Gastrocnemius medialis (tissue), 4 donors: ENCODE measurements around the gene LRRC72. TPM values are rescaled to one million over a fixed set of nuclear protein-coding genes. Genes with fewer than 3 reads are reported as not detected.

Experiments used
- ATAC-seq, 2 donors: fragments of 150-250 bp; one replicate each; pipeline ENCODE4 v1.9.1; 2016
- DNase-seq, 2 donors: peaks; one replicate each; pipeline ENCODE4 v3.0.0-alpha.2; 2019
- H3K27ac ChIP-seq, 4 donors: fragments of 200-600 bp; sonication (generic); 1 replicate in 1 of 4; 2 replicates in 3 of 4; pipeline ENCODE4 v1.5.1; 2016 to 2018; ENCODE audit warnings: mild to moderate bottlenecking in 2 of 4, moderate library complexity in 1 of 4
- H3K27me3 ChIP-seq, 3 donors: fragments of 200-600 bp; sonication (generic) in 2 of 3; 1 replicate in 1 of 3; 2 replicates in 2 of 3; pipeline versions ENCODE4 v1.5.1 to v1.6.0; 2016 to 2019; ENCODE audit warnings: mild to moderate bottlenecking in 1 of 3, moderate library complexity in 1 of 3
- H3K36me3 ChIP-seq, 2 donors: fragments of 200-600 bp; sonication (generic) in 1 of 2; one replicate each; pipeline ENCODE4 v1.5.1; 2017 to 2018
- H3K4me1 ChIP-seq, 2 donors: fragments of 200-600 bp; sonication (generic) in 1 of 2; one replicate each; pipeline ENCODE4 v1.5.1; 2016 to 2017; ENCODE audit warnings: mild to moderate bottlenecking in 2 of 2
- H3K4me3 ChIP-seq, 4 donors: fragments of 200-600 bp; sonication (generic) in 3 of 4; 1 replicate in 1 of 4; 2 replicates in 3 of 4; pipeline ENCODE4 v1.5.1; 2016 to 2019; ENCODE audit warnings: mild to moderate bottlenecking in 2 of 4
- H3K9me3 ChIP-seq, 3 donors: fragments of 200-600 bp; sonication (generic) in 2 of 3; 1 replicate in 1 of 3; 2 replicates in 2 of 3; pipeline ENCODE4 v1.5.1; 2016 to 2019
- POLR2A ChIP-seq, 2 donors: fragments of 450-650 bp; IDR thresholded peaks; one replicate each; pipeline ENCODE4 v1.6.1; 2017; ENCODE audit warnings: antibody characterized with exemption in 2 of 2, mild to moderate bottlenecking in 2 of 2, moderate library complexity in 2 of 2
- in situ Hi-C, 4 donors: fragments of 200-750 bp; cut with MboI; loops; one replicate each; pipeline versions ENCODE4 v1.15.0 to v1.8.0; 2017; ENCODE audit warnings: low sequenced_read_pairs in 4 of 4
- intact Hi-C: fragments of 100-400 bp; cut with DNase I; formaldehyde crosslinking; loops from one replicate; pipeline ENCODE4 v1.15.1; 2023; ENCODE audit warnings: low total_unique reads
- total RNA-seq, 4 donors: library from RNA; depleted of rRNA; stranded (reverse); fragments of >200 nt; gene quantifications; one replicate each; pipeline versions ENCODE4 v1.1.0 to v1.2.3, GENCODE V29; 2016
- TF ChIP-seq, protein P1 (sequence below), 5 experiments: fragments of 450-650 bp in 3 of 5; fragments of 200-600 bp in 2 of 5; sonication (generic) in 2 of 5; IDR thresholded peaks in 4 of 5; conservative IDR thresholded peaks in 1 of 5; 1 replicate in 4 of 5; 2 replicates in 1 of 5; pipeline ENCODE4 v1.5.1; 2016 to 2019; ENCODE audit warnings: antibody characterized with exemption in 5 of 5, mild to moderate bottlenecking in 3 of 5, moderate library complexity in 3 of 5

The LRRC72 gene
- total RNA-seq, 4 donors from 2014 or later = not detected

DNA sequence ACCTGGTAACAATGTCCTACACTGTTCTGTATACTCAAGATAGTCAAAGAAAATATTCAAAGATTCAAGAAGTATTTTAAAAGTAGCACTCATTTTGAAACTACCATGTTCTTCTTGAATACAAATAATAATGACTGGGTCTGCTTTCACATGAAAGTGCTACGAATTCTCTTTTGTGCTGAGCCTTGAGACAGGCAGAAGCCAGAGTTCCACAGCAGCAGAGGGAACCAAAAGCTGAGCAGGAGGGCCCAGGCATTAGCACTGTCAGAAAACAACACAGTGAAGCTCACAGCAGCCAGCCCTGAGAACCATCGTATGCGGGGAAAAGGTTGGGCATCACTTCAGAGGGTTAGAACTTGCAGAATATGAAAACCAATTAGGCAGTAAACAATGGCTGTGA lies 80.1 kb downstream of the LRRC72 start:
- intact Hi-C loops = no loop called here
- no peak for ATAC-seq
- H3K27ac ChIP-seq = no peak overlapping the region
- H3K36me3 ChIP-seq = peaks cover 0 to 63% of the 10 kb centered on the region in 2 donors
- H3K4me1 ChIP-seq = no peaks in the 10 kb centered on the region
- no peak for TF ChIP-seq POLR2A (IDR thresholded peaks at IDR 0.05)
- TF ChIP-seq, protein P1, sequence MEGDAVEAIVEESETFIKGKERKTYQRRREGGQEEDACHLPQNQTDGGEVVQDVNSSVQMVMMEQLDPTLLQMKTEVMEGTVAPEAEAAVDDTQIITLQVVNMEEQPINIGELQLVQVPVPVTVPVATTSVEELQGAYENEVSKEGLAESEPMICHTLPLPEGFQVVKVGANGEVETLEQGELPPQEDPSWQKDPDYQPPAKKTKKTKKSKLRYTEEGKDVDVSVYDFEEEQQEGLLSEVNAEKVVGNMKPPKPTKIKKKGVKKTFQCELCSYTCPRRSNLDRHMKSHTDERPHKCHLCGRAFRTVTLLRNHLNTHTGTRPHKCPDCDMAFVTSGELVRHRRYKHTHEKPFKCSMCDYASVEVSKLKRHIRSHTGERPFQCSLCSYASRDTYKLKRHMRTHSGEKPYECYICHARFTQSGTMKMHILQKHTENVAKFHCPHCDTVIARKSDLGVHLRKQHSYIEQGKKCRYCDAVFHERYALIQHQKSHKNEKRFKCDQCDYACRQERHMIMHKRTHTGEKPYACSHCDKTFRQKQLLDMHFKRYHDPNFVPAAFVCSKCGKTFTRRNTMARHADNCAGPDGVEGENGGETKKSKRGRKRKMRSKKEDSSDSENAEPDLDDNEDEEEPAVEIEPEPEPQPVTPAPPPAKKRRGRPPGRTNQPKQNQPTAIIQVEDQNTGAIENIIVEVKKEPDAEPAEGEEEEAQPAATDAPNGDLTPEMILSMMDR (IDR thresholded peaks at IDR 0.05 in 4 of 5, conservative IDR thresholded peaks at IDR 0.05 in 1 of 5) = no peak
- no peaks in the 10 kb centered on the region for H3K9me3 ChIP-seq
- H3K4me3 ChIP-seq = no peak overlapping the region
- H3K27me3 ChIP-seq = no peaks in the 10 kb centered on the region
- in situ Hi-C loops = loop anchor here in 3 of 4 donors (10.0 to 25.0 kb wide), 2 partner anchors 306 to 308 kb away; no protein-coding TSS in a partner anchor
- no peak for DNase-seq

DNA sequence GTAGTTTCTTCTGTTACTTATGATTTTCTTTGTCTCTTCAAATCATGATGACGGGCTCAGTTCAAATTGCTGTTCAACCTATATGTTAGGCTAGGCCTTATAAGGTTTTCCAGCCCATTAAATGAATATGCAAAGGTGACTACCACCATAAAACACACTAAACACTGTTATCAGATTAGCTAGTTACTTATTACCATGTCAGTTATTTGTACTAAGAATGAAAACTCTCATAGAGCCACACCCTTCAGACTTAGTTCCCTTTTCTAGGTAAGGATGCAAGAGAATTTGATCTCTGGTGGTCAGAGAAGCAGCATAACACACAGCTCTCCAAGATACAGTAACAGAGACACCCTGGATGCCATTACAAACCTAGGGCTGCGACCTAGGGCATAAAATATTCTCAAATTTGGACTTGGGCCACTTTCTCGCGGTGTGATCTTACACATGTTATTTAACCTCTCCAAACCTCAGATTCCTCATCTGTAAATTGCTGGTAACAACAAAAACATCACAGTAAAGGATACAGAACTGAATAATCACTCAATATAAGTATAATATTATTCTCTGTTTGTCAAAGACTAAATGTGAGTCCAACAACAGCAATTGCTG lies 83.3 kb downstream of the LRRC72 start:
- no peak overlapping the region for H3K4me3 ChIP-seq
- no peaks in the 10 kb centered on the region for H3K9me3 ChIP-seq
- no peaks in the 10 kb centered on the region for H3K27me3 ChIP-seq
- intact Hi-C loops = no loop called here
- in situ Hi-C loops = loop anchor here in 3 of 4 donors (10.0 to 25.0 kb wide), 2 partner anchors 302 to 305 kb away; no protein-coding TSS in a partner anchor
- no peak for ATAC-seq
- TF ChIP-seq POLR2A (IDR thresholded peaks at IDR 0.05) = no peak
- TF ChIP-seq, protein P1 (IDR thresholded peaks at IDR 0.05 in 4 of 5, conservative IDR thresholded peaks at IDR 0.05 in 1 of 5) = no peak
- DNase-seq = no peak
- H3K4me1 ChIP-seq = no peaks in the 10 kb centered on the region
- no peak overlapping the region for H3K27ac ChIP-seq
- H3K36me3 ChIP-seq = peaks cover 0 to 44% of the 10 kb centered on the region in 2 donors

DNA sequence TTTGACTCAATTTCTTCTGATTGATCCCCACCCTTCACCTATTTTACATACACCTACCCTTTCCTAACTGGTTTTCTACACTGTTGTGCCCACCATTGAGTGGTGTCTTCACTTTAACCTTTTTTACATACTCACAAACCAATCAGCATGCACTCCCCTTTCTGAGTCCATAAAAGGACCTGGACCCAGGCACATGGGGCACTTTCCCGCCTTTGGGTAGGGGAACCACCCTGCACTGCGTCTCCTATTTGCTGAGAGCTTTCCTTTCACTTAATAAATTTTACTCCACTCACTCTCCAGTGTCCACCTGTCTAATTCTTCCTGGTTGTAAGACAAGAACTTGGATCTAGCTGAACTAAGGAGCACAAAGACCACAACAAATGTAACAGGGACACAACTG lies 85.1 kb downstream of the LRRC72 start:
- H3K4me3 ChIP-seq = no peak overlapping the region
- DNase-seq (no peak), ATAC-seq (no peak)
- TF ChIP-seq, protein P1 (IDR thresholded peaks at IDR 0.05 in 4 of 5, conservative IDR thresholded peaks at IDR 0.05 in 1 of 5) = no peak
- TF ChIP-seq POLR2A (IDR thresholded peaks at IDR 0.05) = no peak
- H3K4me1 ChIP-seq = no peaks in the 10 kb centered on the region
- peaks cover 0 to 46% of the 10 kb centered on the region in 2 donors for H3K36me3 ChIP-seq
- in situ Hi-C loops = loop anchor here in 1 of 4 donors (25.0 kb wide), 1 partner anchor 301 kb away; no protein-coding TSS in a partner anchor
- H3K27me3 ChIP-seq = no peaks in the 10 kb centered on the region
- intact Hi-C loops = no loop called here
- no peaks in the 10 kb centered on the region for H3K9me3 ChIP-seq
- H3K27ac ChIP-seq = no peak overlapping the region

DNA sequence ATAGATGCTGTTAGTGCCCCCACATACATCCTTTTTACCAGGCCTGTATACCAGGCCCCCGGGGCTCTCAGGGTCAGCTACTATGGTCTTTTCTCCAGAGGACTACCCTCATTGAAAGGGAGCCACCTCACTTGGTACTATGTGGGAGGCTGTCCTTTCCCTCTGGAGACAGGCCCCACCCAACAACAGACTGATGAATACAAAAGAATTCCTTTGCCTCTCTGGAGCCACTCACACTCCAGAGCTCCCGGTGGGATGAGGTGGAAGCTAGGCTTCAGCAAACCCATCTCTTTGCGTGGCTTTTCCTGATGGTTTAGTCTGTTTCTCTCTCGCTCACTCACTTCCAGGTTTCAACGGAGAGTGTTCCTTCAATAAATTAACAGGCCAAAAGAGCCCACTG lies 88.6 kb downstream of the LRRC72 start:
- in situ Hi-C loops = loop anchor here in 1 of 4 donors (25.0 kb wide), 1 partner anchor 297 kb away; no protein-coding TSS in a partner anchor
- Histone ChIP-seq H3K9me3 (no peaks in the 10 kb centered on the region), H3K27ac (no peak overlapping the region), H3K36me3 (peaks cover 0 to 32% of the 10 kb centered on the region in 2 donors), H3K4me3 (no peak overlapping the region), H3K27me3 (no peaks in the 10 kb centered on the region), H3K4me1 (peaks cover 6 to 7% of the 10 kb centered on the region in 2 donors)
- intact Hi-C loops = no loop called here
- TF ChIP-seq, protein P1 (IDR thresholded peaks at IDR 0.05 in 4 of 5, conservative IDR thresholded peaks at IDR 0.05 in 1 of 5) = no peak
- no peak for TF ChIP-seq POLR2A (IDR thresholded peaks at IDR 0.05)
- ATAC-seq = no peak
- no peak for DNase-seq
